AG04449 (cell line): ENCODE data around the gene DHRS11.

Experiments used
- CTCF ChIA-PET: fragments of 350-600 bp; formaldehyde crosslinking; extraction: SDS; loops from one replicate; lab custom pipeline; 2021; ENCODE audit warnings: antibody characterized with exemption; lab: Yijun Ruan, JAX
- POLR2A ChIA-PET: fragments of 400-600, 350-600 bp; formaldehyde crosslinking; extraction: SDS; loops from one replicate; lab custom pipeline; 2020; ENCODE audit warnings: antibody characterized with exemption, inconsistent platforms; lab: Yijun Ruan, JAX
- DNase-seq: peaks from one replicate; pipeline ENCODE4 v3.0.0-alpha.2; 2010; ENCODE audit warnings: low read depth, low spot score
- H3K4me3 ChIP-seq: 2 replicates; pipeline ENCODE4 v1.5.1; 2011; ENCODE audit warnings: low read depth, mild to moderate bottlenecking, control low read depth, low read length
- CTCF ChIP-seq: IDR thresholded peaks from one replicate; pipeline ENCODE4 v1.5.1; 2011; ENCODE audit warnings: mild to moderate bottlenecking, moderate library complexity, low read length, control low read depth, inconsistent platforms; ENCODE audit not compliant: insufficient read depth; ENCODE audit errors: missing control alignments

DHRS11 gene

GRCh38 chr17:36590082-36590481, 1.6 kb upstream of the DHRS11 start:
- DNase-seq: no peak
- ChIA-PET CTCF (interaction anchor here (1.2 kb wide), 1 partner anchor 11 kb away, joined by 4 read pairs; the partner anchor contains the start of gene MRM1), POLR2A (no interaction called here)
- no peak overlapping the region for H3K4me3 ChIP-seq
- no peak for TF ChIP-seq CTCF

GRCh38 chr17:36592316-36592715, 637 bp downstream of the DHRS11 start:
- DNase-seq: no peak
- CTCF ChIA-PET: interaction anchor here (1.7 to 5.5 kb wide), 2 partner anchors 11 to 20 kb away, joined by 4 to 34 read pairs; no protein-coding TSS in a partner anchor
- H3K4me3 ChIP-seq: peak overlapping the region; percentile 68
- no peak for TF ChIP-seq CTCF
- POLR2A ChIA-PET: interaction anchor here (0.6 to 2.7 kb wide), 2 partner anchors 10 to 63 kb away, joined by 3 to 23 read pairs; partner anchors contain the start of gene MRM1

- ChIA-PET CTCF (interaction anchor here (1.0 to 5.5 kb wide), 4 partner anchors 10 to 28 kb away, joined by 3 to 34 read pairs (median 4); no protein-coding TSS in a partner anchor), POLR2A (interaction anchor here (0.6 to 2.7 kb wide), 2 partner anchors 9 to 64 kb away, joined by 3 to 23 read pairs; partner anchors contain the start of gene MRM1)
- no peak for DNase-seq
- TF ChIP-seq CTCF: no peak
- H3K4me3 ChIP-seq: peak overlapping the region; percentile 68
Observed at GRCh38 chr17:36592716-36593321, 1.1 kb downstream of the DHRS11 start.

- ChIA-PET CTCF (interaction anchor here (1.0 to 5.5 kb wide), 4 partner anchors 10 to 29 kb away, joined by 3 to 34 read pairs (median 4); no protein-coding TSS in a partner anchor), POLR2A (no interaction called here)
- TF ChIP-seq CTCF: no peak
- no peak for DNase-seq
- H3K4me3 ChIP-seq: no peak overlapping the region
Observed at GRCh38 chr17:36593656-36594316, 2.1 kb downstream of the DHRS11 start.

GRCh38 chr17:36594626-36595401, 3.1 kb downstream of the DHRS11 start:
- POLR2A ChIA-PET: no interaction called here
- DNase-seq: no peak
- CTCF ChIA-PET: interaction anchor here (0.5 to 5.5 kb wide), 2 partner anchors 9 to 72 kb away, joined by 3 to 34 read pairs; no protein-coding TSS in a partner anchor
- no peak overlapping the region for H3K4me3 ChIP-seq
- no peak for TF ChIP-seq CTCF
